SU-DHL-6 (cell line): ENCODE data around the gene GSTO2.

ENCODE experiments used
- H2AFZ ChIP-seq: fragments of 200-600 bp; sonication (generic); 2 replicates; pipeline ENCODE4 v1.6.1; 2014; ENCODE audit warnings: low read depth, mild to moderate bottlenecking, moderate library complexity, mixed read lengths, antibody characterized with exemption, low read length; ENCODE audit not compliant: severe bottlenecking
- H3F3A ChIP-seq: fragments of 200-600 bp; shearing (Covaris generic); 2 replicates; pipeline ENCODE4 v1.6.0; 2016; ENCODE audit warnings: antibody characterized with exemption, mild to moderate bottlenecking; ENCODE audit not compliant: insufficient read depth
- H3K27ac ChIP-seq: fragments of 200-600 bp; sonication (generic); 2 replicates; pipeline ENCODE4 v1.5.1; 2016; ENCODE audit warnings: low read depth, mild to moderate bottlenecking, low read length, moderate library complexity, mixed read lengths
- H3K27me3 ChIP-seq: fragments of 200-600 bp; sonication (generic), shearing (Covaris generic); 2 replicates; pipeline ENCODE4 v1.6.0; 2014; ENCODE audit warnings: mild to moderate bottlenecking, low read length
- H3K36me3 ChIP-seq: fragments of 200-600 bp; sonication (generic); 2 replicates; pipeline ENCODE4 v1.6.1; 2014; ENCODE audit warnings: mild to moderate bottlenecking, low read length, mixed read lengths
- H3K4me2 ChIP-seq: fragments of 300-600, 200-600 bp; shearing (Covaris generic), sonication (generic); 2 replicates; pipeline ENCODE4 v1.6.0; 2014; ENCODE audit warnings: low read length, low read depth, mild to moderate bottlenecking; ENCODE audit not compliant: poor library complexity, severe bottlenecking
- H3K4me3 ChIP-seq: fragments of 200-600 bp; sonication (generic); 2 replicates; pipeline ENCODE4 v1.5.1; 2014; ENCODE audit warnings: antibody characterized with exemption, low read length, mild to moderate bottlenecking, mixed read lengths; ENCODE audit not compliant: insufficient read depth, poor library complexity, severe bottlenecking
- H3K79me2 ChIP-seq: fragments of 200-600 bp; sonication (generic); 2 replicates; pipeline ENCODE4 v1.6.1; 2014; ENCODE audit warnings: mild to moderate bottlenecking, low read length, moderate library complexity; ENCODE audit not compliant: insufficient read depth
- H3K9ac ChIP-seq: fragments of 200-600 bp; sonication (generic); 2 replicates; pipeline ENCODE4 v1.7.0; 2014; ENCODE audit warnings: mild to moderate bottlenecking, low read length
- H3K9me2 ChIP-seq: fragments of 200-600 bp; sonication (generic); replicated peaks from 2 replicates; pipeline ENCODE4 v1.6.1; 2014; ENCODE audit warnings: low read length; ENCODE audit not compliant: insufficient read depth
- H3K9me3 ChIP-seq: fragments of 200-600 bp; sonication (generic); 2 replicates; pipeline ENCODE4 v1.6.1; 2014; ENCODE audit warnings: low read length, mixed read lengths; ENCODE audit not compliant: insufficient read depth
- H4K20me1 ChIP-seq: fragments of 200-600 bp; sonication (generic); 2 replicates; pipeline ENCODE4 v1.6.1; 2014; ENCODE audit warnings: low read depth, mild to moderate bottlenecking, antibody characterized with exemption, low read length, moderate library complexity, mixed read lengths
- EZH2phosphoT487 ChIP-seq: fragments of 200-600 bp; sonication (generic), shearing (Covaris generic); conservative IDR thresholded peaks from 2 replicates; pipeline ENCODE4 v1.6.1; 2018; ENCODE audit warnings: mild to moderate bottlenecking, antibody characterized with exemption, low read length, moderate library complexity, mixed read lengths
- TF ChIP-seq, protein P1 (sequence below): fragments of 200-600 bp; sonication (generic); IDR thresholded peaks from one replicate; pipeline ENCODE4 v1.5.1; 2017; ENCODE audit warnings: antibody characterized with exemption, mild to moderate bottlenecking, low read length, moderate library complexity; ENCODE audit not compliant: insufficient read depth, poor library complexity, severe bottlenecking

Gene GSTO2

DNA sequence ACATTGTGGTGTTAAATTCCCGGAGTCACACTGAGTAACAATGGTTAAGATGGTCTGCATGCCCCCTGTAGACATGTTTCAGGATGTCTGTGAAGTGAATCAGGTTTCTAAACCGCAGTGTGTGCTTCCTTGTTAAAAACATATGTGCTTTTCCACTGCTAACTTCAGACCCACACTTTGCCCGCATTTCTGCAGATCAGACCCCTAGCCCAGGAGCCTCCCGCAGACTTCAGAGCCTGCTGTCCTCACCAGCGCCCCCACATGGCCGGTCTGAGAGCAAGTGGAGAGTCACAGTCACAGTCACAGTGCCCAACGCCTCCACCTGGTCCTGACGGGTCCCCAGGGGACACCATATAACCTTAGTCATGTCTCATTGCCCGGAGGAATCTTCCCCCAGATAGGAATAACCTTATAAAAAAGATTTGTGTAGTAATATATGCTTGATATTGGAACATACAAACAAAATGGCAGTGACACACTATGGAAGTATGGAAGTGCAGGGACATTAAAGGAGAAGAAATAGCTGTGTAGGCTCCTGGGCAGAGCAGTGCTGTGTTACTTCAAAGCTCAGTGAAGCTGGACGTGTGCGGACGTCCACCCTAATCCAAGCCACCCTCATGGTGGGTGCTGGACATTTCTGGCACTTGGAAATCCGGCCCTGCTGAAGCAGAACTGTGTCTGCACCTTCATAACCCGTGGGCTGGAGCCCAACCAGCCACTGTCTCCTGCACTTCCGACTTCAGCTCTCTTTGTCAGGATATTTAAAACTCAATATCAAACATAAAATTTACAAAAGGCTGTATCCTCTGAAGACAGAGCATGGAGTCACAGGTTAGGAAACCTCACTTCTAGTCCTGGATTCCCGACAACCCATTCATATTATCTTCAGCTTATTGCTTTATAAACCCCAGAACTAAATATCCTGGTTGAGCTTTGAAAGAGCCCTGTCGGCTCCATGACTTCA, 29.0 kb downstream of the GSTO2 start:
- Histone ChIP-seq H3K27ac (no peak overlapping the region), H3K4me2 (no peak overlapping the region), H3K9ac (no peak overlapping the region), H3F3A (no peaks in the 10 kb centered on the region), H3K79me2 (no peaks in the 10 kb centered on the region), H3K4me3 (no peak overlapping the region), H3K9me3 (no peaks in the 10 kb centered on the region), H3K9me2 (no peaks in the 10 kb centered on the region), H3K27me3 (no peaks in the 10 kb centered on the region), H2AFZ (no peak overlapping the region), H3K36me3 (no peaks in the 10 kb centered on the region), H4K20me1 (no peaks in the 10 kb centered on the region)
- TF ChIP-seq, protein P1, sequence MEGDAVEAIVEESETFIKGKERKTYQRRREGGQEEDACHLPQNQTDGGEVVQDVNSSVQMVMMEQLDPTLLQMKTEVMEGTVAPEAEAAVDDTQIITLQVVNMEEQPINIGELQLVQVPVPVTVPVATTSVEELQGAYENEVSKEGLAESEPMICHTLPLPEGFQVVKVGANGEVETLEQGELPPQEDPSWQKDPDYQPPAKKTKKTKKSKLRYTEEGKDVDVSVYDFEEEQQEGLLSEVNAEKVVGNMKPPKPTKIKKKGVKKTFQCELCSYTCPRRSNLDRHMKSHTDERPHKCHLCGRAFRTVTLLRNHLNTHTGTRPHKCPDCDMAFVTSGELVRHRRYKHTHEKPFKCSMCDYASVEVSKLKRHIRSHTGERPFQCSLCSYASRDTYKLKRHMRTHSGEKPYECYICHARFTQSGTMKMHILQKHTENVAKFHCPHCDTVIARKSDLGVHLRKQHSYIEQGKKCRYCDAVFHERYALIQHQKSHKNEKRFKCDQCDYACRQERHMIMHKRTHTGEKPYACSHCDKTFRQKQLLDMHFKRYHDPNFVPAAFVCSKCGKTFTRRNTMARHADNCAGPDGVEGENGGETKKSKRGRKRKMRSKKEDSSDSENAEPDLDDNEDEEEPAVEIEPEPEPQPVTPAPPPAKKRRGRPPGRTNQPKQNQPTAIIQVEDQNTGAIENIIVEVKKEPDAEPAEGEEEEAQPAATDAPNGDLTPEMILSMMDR = no peak
- TF ChIP-seq EZH2phosphoT487 = no peak

DNA sequence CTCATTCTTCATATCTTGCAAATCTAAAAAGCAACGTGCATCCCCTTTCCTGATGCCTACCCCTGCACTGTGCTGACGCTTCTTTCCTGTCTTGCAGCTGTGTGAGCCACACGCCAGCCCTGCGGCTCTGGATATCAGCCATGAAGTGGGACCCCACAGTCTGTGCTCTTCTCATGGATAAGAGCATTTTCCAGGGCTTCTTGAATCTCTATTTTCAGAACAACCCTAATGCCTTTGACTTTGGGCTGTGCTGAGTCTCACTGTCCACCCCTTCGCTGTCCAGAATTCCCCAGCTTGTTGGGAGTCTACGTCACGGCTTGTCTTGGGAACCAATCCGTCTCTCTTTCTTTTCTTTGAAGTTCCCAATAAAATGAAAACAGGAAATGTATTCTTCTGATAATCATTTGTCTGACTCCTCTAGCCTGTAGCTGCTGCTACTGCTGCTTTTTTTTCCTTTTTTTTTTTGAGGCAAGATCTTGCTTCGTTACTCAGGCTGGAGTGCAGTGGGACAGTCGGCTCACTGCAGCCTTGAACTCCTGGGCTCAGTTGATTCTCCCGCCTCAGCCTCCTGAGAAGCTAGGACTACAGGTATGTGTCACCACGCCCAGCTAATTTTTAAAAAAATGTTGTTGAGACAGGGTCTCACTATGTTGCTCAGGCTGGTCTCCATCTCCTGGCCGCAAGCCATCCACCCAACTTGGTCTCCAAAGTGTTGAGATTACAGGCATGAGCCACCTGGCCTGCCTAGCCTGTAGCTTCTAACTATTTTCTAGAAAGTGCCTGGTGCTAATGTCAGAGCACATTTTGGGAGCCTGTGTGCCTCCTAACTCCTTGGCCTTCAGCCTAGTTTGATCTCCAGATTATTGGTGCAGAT, 30.3 kb downstream of the GSTO2 start:
- Histone ChIP-seq H4K20me1 (no peaks in the 10 kb centered on the region), H3K27me3 (no peaks in the 10 kb centered on the region), H3K79me2 (no peaks in the 10 kb centered on the region), H3F3A (no peaks in the 10 kb centered on the region), H3K36me3 (no peaks in the 10 kb centered on the region), H2AFZ (no peak overlapping the region), H3K9me2 (no peaks in the 10 kb centered on the region), H3K4me3 (no peak overlapping the region), H3K4me2 (no peak overlapping the region), H3K9ac (no peak overlapping the region), H3K9me3 (no peaks in the 10 kb centered on the region), H3K27ac (no peak overlapping the region)
- no peak for TF ChIP-seq EZH2phosphoT487
- TF ChIP-seq, protein P1 = no peak

DNA sequence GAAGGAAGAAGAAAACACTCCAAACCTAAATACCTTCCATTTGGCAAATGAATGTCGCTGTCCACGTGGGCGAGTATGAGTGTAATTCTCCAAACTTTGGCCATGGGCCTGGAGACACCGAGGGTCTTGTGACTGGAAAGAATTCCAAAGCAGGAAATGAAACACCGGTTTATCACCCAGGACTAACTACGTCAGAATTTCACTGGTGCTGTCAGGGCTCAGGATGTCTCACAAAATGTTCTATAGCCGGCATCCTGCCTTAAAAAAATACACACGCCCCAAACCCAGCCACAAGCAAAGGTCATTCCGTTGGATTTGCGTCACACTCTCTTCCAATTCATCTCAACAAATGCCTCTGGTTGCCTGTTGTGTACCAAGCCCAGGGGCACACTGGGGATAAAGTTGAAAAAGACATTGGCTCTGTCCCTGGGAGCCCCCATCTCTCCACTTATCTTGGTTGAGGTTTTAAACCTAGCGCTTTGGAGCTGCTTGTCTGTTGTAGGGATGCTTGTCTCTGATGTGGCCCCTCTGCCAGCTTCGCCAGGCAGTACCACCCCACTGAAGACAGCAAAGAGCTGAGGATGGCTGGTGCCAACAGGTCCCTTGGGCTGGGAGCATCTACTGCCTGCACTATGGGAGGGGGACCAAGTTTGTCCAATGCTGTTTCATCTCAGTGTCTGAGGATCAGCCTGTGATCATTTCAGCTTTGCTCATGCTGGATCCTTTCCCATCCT, 31.2 kb downstream of the GSTO2 start:
- Histone ChIP-seq H3F3A (no peaks in the 10 kb centered on the region), H3K27ac (no peak overlapping the region), H3K79me2 (no peaks in the 10 kb centered on the region), H3K27me3 (no peaks in the 10 kb centered on the region), H3K9me2 (no peaks in the 10 kb centered on the region), H3K4me3 (no peak overlapping the region), H2AFZ (no peak overlapping the region), H4K20me1 (no peaks in the 10 kb centered on the region), H3K36me3 (no peaks in the 10 kb centered on the region), H3K4me2 (no peak overlapping the region), H3K9me3 (no peaks in the 10 kb centered on the region), H3K9ac (no peak overlapping the region)
- TF ChIP-seq, protein P1 = no peak
- TF ChIP-seq EZH2phosphoT487 = no peak
